Panc1 (cell line): ENCODE measurements around the gene KTN1. TPM values are rescaled to one million over a fixed set of nuclear protein-coding genes. Genes with fewer than 3 reads are reported as not detected.

ENCODE experiments used
- ATAC-seq: fragments of 200-7000 bp; cut with Tn5 transposase; 2 replicates; pipeline ENCODE4 v1.9.1; 2020; ENCODE audit warnings: mild to moderate bottlenecking, moderate library complexity
- BruUV-seq: library from RNA; stranded (reverse); fragments of 400-500 nt; replicated peaks from 2 replicates; lab custom pipeline; 2021; lab: Mats Ljungman, UMichigan
- CTCF ChIA-PET: fragments of 300-600 bp; sonication (Branson Sonifier 250); formaldehyde crosslinking; loops from one replicate; lab custom pipeline; 2022; ENCODE audit warnings: antibody characterized with exemption; lab: Charles Lee
- POLR2A ChIA-PET: fragments of 300-600 bp; sonication (Branson Sonifier 250); formaldehyde crosslinking; loops from one replicate; lab custom pipeline; 2022; ENCODE audit warnings: antibody characterized with exemption; lab: Charles Lee
- DNase-seq: peaks from one replicate; pipeline ENCODE4 v3.0.0-alpha.2; 2010; ENCODE audit warnings: low read depth, low spot score
- H3K27ac ChIP-seq: 2 replicates; pipeline ENCODE4 v1.5.1; 2011; ENCODE audit warnings: mild to moderate bottlenecking, low read length, inconsistent platforms
- H3K27me3 ChIP-seq: fragments of 200-500 bp; sonication (Bioruptor generic); 2 replicates; pipeline ENCODE4 v1.6.0; 2014; ENCODE audit warnings: low read length, inconsistent platforms; ENCODE audit not compliant: control insufficient read depth, insufficient read depth
- H3K36me3 ChIP-seq: fragments of 200-500 bp; sonication (Bioruptor generic); 2 replicates; pipeline ENCODE4 v1.5.1; 2014; ENCODE audit warnings: inconsistent platforms, mild to moderate bottlenecking, low read length, moderate library complexity; ENCODE audit not compliant: control insufficient read depth, insufficient read depth
- H3K4me1 ChIP-seq: 2 replicates; pipeline ENCODE4 v1.5.1; 2011; ENCODE audit warnings: inconsistent platforms, mild to moderate bottlenecking, low read length, moderate library complexity; ENCODE audit not compliant: control insufficient read depth, insufficient read depth
- H3K4me3 ChIP-seq, 2 experiments: 2 replicates each; pipeline ENCODE4 v1.5.1; 2011 to 2012; ENCODE audit warnings: low read depth in 2 of 2, low read length in 2 of 2, mild to moderate bottlenecking in 2 of 2, inconsistent platforms in 1 of 2, moderate library complexity in 1 of 2
- H3K9me3 ChIP-seq: fragments of 200-500 bp; sonication (Bioruptor generic); 2 replicates; pipeline ENCODE4 v1.5.1; 2014; ENCODE audit warnings: low read depth, mild to moderate bottlenecking, inconsistent platforms, low read length, moderate library complexity; ENCODE audit not compliant: control insufficient read depth, insufficient read depth
- CTCF ChIP-seq: fragments of 450-650 bp; IDR thresholded peaks from 2 replicates; pipeline ENCODE4 v1.5.1; 2017; ENCODE audit warnings: mild to moderate bottlenecking
- POLR2AphosphoS5 ChIP-seq: IDR thresholded peaks from 2 replicates; pipeline ENCODE4 v1.6.1; 2012; ENCODE audit warnings: mild to moderate bottlenecking, low read depth, low read length, moderate library complexity
- REST ChIP-seq, 2 experiments: IDR thresholded peaks; 2 replicates each; pipeline ENCODE4 v1.6.1; 2011 to 2012; ENCODE audit warnings: low read depth in 2 of 2, control low read depth in 1 of 2, low read length in 1 of 2, mild to moderate bottlenecking in 1 of 2, moderate library complexity in 1 of 2; ENCODE audit not compliant: insufficient read depth in 1 of 2
- SIN3A ChIP-seq: IDR thresholded peaks from 2 replicates; pipeline ENCODE4 v1.6.1; 2012; ENCODE audit warnings: low read depth, mild to moderate bottlenecking, low read length, moderate library complexity, borderline replicate concordance; ENCODE audit not compliant: insufficient read depth
- TCF7L2 ChIP-seq: IDR thresholded peaks from 2 replicates; pipeline ENCODE4 v1.6.1; 2011; ENCODE audit warnings: mild to moderate bottlenecking, low read depth, low read length, inconsistent platforms
- in situ Hi-C: cut with HindIII; loops from 2 replicates; pipeline ENCODE4 v1.10.0; 2016; ENCODE audit warnings: low sequenced_read_pairs, low pct_unique_long_range_greater_than_20kb
- intact Hi-C: fragments of 100-400 bp; cut with micrococcal nuclease; formaldehyde crosslinking; loops from one replicate; pipeline ENCODE4 v1.10.0; 2022; ENCODE audit not compliant: unreplicated experiment
- total RNA-seq: library from RNA; stranded (reverse); gene quantifications from one replicate; pipeline ENCODE4 v1.2.1, GENCODE V29; 2021; ENCODE audit not compliant: unreplicated experiment

The KTN1 gene
- total RNA-seq, 1 experiment from 2014 or later: 310 TPM

- H3K27ac ChIP-seq: no peak overlapping the region
- in situ Hi-C loops: no loop called here
- DNase-seq: no peak
- no peaks in the 10 kb centered on the region for H3K9me3 ChIP-seq
- no peak; the same call in 1 of the 2 replicates for TF ChIP-seq TCF7L2
- TF ChIP-seq SIN3A: no peak
- TF ChIP-seq POLR2AphosphoS5: no peak
- TF ChIP-seq CTCF: no peak
- TF ChIP-seq REST (IDR thresholded peaks at IDR 0.05; ENCODE audit: insufficient read depth in 1 of 2, low read depth in 2 of 2, low read length in 1 of 2): no peak
- no peak overlapping the region for H3K4me3 ChIP-seq
- ChIA-PET POLR2A (interaction anchor here (0.5 kb wide), 1 partner anchor 367 kb away, joined by 3 read pairs; no protein-coding TSS in a partner anchor), CTCF (no interaction called here)
- intact Hi-C loops: no loop called here
- no peaks in the 10 kb centered on the region for H3K27me3 ChIP-seq
- BruUV-seq: no TSS peak
- ATAC-seq: no peak
- H3K36me3 ChIP-seq: no peaks in the 10 kb centered on the region
- H3K4me1 ChIP-seq: no peaks in the 10 kb centered on the region
These were observed 150.7 kb downstream of the KTN1 start for GRCh38 chr14:55730592-55731310.

GRCh38 chr14:55731311-55731872, 151.4 kb downstream of the KTN1 start:
- Histone ChIP-seq H3K9me3 (no peaks in the 10 kb centered on the region), H3K27me3 (no peaks in the 10 kb centered on the region), H3K36me3 (no peaks in the 10 kb centered on the region), H3K4me1 (no peaks in the 10 kb centered on the region), H3K27ac (no peak overlapping the region), H3K4me3 (no peak overlapping the region)
- TF ChIP-seq REST (IDR thresholded peaks at IDR 0.05; ENCODE audit: insufficient read depth in 1 of 2, low read depth in 2 of 2, low read length in 1 of 2) (no peak), SIN3A (no peak), POLR2AphosphoS5 (no peak), CTCF (no peak)
- DNase-seq (no peak), ATAC-seq (no peak)
- BruUV-seq: no TSS peak
- ChIA-PET POLR2A (no interaction called here), CTCF (interaction anchor here (0.6 to 0.7 kb wide), 2 partner anchors 150 to 1183 kb away, joined by 3 to 4 read pairs; no protein-coding TSS in a partner anchor)
- intact Hi-C loops: no loop called here
- in situ Hi-C loops: no loop called here
